Lung (tissue), 12 donors: ENCODE data around the gene WASF2. TPM values are rescaled to one million over a fixed set of nuclear protein-coding genes. Genes with fewer than 3 reads are reported as not detected.

ENCODE experiments used
- ATAC-seq: fragments of 200-7000 bp; cut with Tn5 transposase; one replicate; pipeline ENCODE4 v1.9.1; 2020; ENCODE audit warnings: moderate number of reproducible peaks; ENCODE audit not compliant: insufficient read depth, low FRiP score
- DNase-seq, 3 donors: peaks; one replicate each; pipeline ENCODE4 v3.0.0-alpha.2; 2013 to 2017
- H3K27ac ChIP-seq, 2 donors: one replicate each; pipeline ENCODE4 v1.5.1; 2013; ENCODE audit warnings: mild to moderate bottlenecking in 2 of 2, moderate library complexity in 2 of 2, control low read depth in 1 of 2, inconsistent platforms in 1 of 2, low read depth in 1 of 2, low read length in 1 of 2
- H3K27me3 ChIP-seq, 3 donors: one replicate each; pipeline ENCODE4 v1.5.1; 2013; ENCODE audit warnings: low read length in 2 of 3; ENCODE audit not compliant: control insufficient read depth in 3 of 3, insufficient read depth in 3 of 3
- H3K36me3 ChIP-seq, 4 donors: one replicate each; pipeline ENCODE4 v1.5.1; 2013; ENCODE audit warnings: low read length in 4 of 4, mild to moderate bottlenecking in 1 of 4, moderate library complexity in 1 of 4; ENCODE audit not compliant: control insufficient read depth in 4 of 4, insufficient read depth in 4 of 4
- H3K4me1 ChIP-seq, 5 donors: one replicate each; pipeline ENCODE4 v1.5.1; 2013; ENCODE audit warnings: low read length in 5 of 5, mild to moderate bottlenecking in 2 of 5, moderate library complexity in 1 of 5; ENCODE audit not compliant: control insufficient read depth in 5 of 5, insufficient read depth in 5 of 5
- H3K4me3 ChIP-seq: one replicate; pipeline ENCODE4 v1.5.1; 2013; ENCODE audit warnings: mild to moderate bottlenecking, control low read depth, moderate library complexity
- H3K9ac ChIP-seq, 2 donors: one replicate each; pipeline ENCODE4 v1.5.1; 2013; ENCODE audit warnings: low read length in 2 of 2, control low read depth in 1 of 2; ENCODE audit not compliant: insufficient read depth in 1 of 2
- H3K9me3 ChIP-seq, 4 donors: one replicate each; pipeline ENCODE4 v1.5.1; 2013; ENCODE audit warnings: low read length in 3 of 4, mild to moderate bottlenecking in 1 of 4, moderate library complexity in 1 of 4; ENCODE audit not compliant: control insufficient read depth in 4 of 4, insufficient read depth in 3 of 4
- CTCF ChIP-seq: IDR thresholded peaks from 2 replicates; pipeline ENCODE4 v1.5.1; 2012; ENCODE audit warnings: mild to moderate bottlenecking; ENCODE audit errors: control extremely low read depth, extremely low read depth
- WGBS, 2 donors: extraction: QIAGEN DNeasy Blood & Tissue Kit; methylation state at CpG; one replicate each; pipeline ENCODE4 v1.1.7; 2013; 5-methylcytosine and 5-hydroxymethylcytosine counted together
- polyA plus RNA-seq, 2 donors: library from polyadenylated mRNA; stranded (reverse); fragments of 200-250 nt; gene quantifications; one replicate each; pipeline ENCODE4 v1.2.1, GENCODE V29; 2013
- total RNA-seq, 2 donors: library from RNA; depleted of rRNA in 1 of 2; stranded (reverse); fragments of >200 nt in 1 of 2; gene quantifications; one replicate each; pipeline ENCODE4 v1.2.1, GENCODE V29; 2014 to 2021
- donor health status: control.
- donor health status: control.
- donor health status: Bipolar disorder and iron deficiency.
- donor health status: healthy.
- donor health status: DM: yes; HTN: yes; CAD: no.

Gene WASF2
- total and polyA plus RNA-seq, 4 donors, result 27.3 to 136 (median 49.5) TPM

- H3K9me3 ChIP-seq, result no peaks in the 10 kb centered on the region
- H3K36me3 ChIP-seq, result peaks cover 0 to 5% (median 1%) of the 10 kb centered on the region in 4 donors
- peak; percentile 74 to 84 (median 78) for DNase-seq
- H3K4me1 ChIP-seq, result peaks cover 0 to 57% (median 37%) of the 10 kb centered on the region in 5 donors
- peak overlapping the region; percentile 51 to 72 for H3K9ac ChIP-seq
- peak overlapping the region; percentile 89 to 90 for H3K27ac ChIP-seq
- TF ChIP-seq CTCF, result no peak
- peak; percentile 17 for ATAC-seq
- no peaks in the 10 kb centered on the region for H3K27me3 ChIP-seq
- no peak overlapping the region for H3K4me3 ChIP-seq
- WGBS, 2 donors, result 35 to 53% methylated on average over 17 of the region's 17 CpGs
These were observed 39.1 kb upstream of the WASF2 start for GRCh38 chr1:27528818-27529703.

GRCh38 chr1:27527890-27528817, 38.2 kb upstream of the WASF2 start:
- DNase-seq (peak; percentile 68 to 82 (median 78)), ATAC-seq (peak; percentile 45)
- H3K9ac ChIP-seq, result peak overlapping the region; percentile 51 to 72
- peaks cover 0 to 3% (median 0%) of the 10 kb centered on the region in 4 donors for H3K36me3 ChIP-seq
- H3K4me3 ChIP-seq, result peak overlapping the region; percentile 24
- no peak for TF ChIP-seq CTCF
- H3K4me1 ChIP-seq, result peaks cover 3 to 66% (median 45%) of the 10 kb centered on the region in 5 donors
- no peaks in the 10 kb centered on the region for H3K27me3 ChIP-seq
- 5 to 6% methylated on average over 40 to 71 of the region's 71 CpGs for WGBS, 2 donors
- peak overlapping the region; percentile 89 to 90 for H3K27ac ChIP-seq
- no peaks in the 10 kb centered on the region for H3K9me3 ChIP-seq

GRCh38 chr1:27527223-27527889, 37.4 kb upstream of the WASF2 start:
- Histone ChIP-seq H3K4me1 (peaks cover 3 to 74% (median 53%) of the 10 kb centered on the region in 5 donors), H3K36me3 (peaks cover 0 to 3% (median 0%) of the 10 kb centered on the region in 4 donors), H3K9ac (peak overlapping the region; percentile 9 to 66), H3K4me3 (no peak overlapping the region), H3K27me3 (no peaks in the 10 kb centered on the region), H3K9me3 (no peaks in the 10 kb centered on the region), H3K27ac (peak overlapping the region; percentile 89 to 90)
- 28 to 29% methylated on average over 20 to 27 of the region's 27 CpGs for WGBS, 2 donors
- ATAC-seq (peak; percentile 2), DNase-seq (peak; percentile 89 to 94 (median 92))
- no peak for TF ChIP-seq CTCF
